Ovary (tissue), 9 donors: ENCODE results near the gene MCMBP. TPM values are rescaled to one million over a fixed set of nuclear protein-coding genes. Genes with fewer than 3 reads are reported as not detected.

Experiments
- DNase-seq, 5 donors: peaks; one replicate each; pipeline ENCODE4 v3.0.0-alpha.2; 2019 to 2020
- H3K27ac ChIP-seq, 2 donors: fragments of 200-600 bp; one replicate each; pipeline versions ENCODE4 v1.5.1 to v1.8.0; 2019 to 2022
- H3K27me3 ChIP-seq: fragments of 200-600 bp; one replicate; pipeline ENCODE4 v1.8.0; 2022
- H3K36me3 ChIP-seq: fragments of 200-600 bp; sonication (generic); one replicate; pipeline ENCODE4 v1.5.1; 2019
- H3K4me1 ChIP-seq: one replicate; pipeline ENCODE4 v1.8.1; 2013; ENCODE audit warnings: mild to moderate bottlenecking, moderate library complexity; ENCODE audit not compliant: insufficient read depth
- H3K4me3 ChIP-seq: fragments of 200-600 bp; sonication (generic); one replicate; pipeline ENCODE4 v1.5.1; 2017
- H3K9me3 ChIP-seq, 2 donors: fragments of 200-600 bp in 1 of 2; sonication (generic) in 1 of 2; one replicate each; pipeline versions ENCODE4 v1.5.1 to v1.8.1; 2013 to 2019; ENCODE audit warnings: mild to moderate bottlenecking in 1 of 2, moderate library complexity in 1 of 2
- EP300 ChIP-seq: sonication (generic); formaldehyde crosslinking; IDR thresholded peaks from one replicate; pipeline ENCODE4 v1.6.1; 2017; ENCODE audit warnings: antibody characterized with exemption
- POLR2A ChIP-seq: fragments of 450-650 bp; IDR thresholded peaks from one replicate; pipeline ENCODE4 v1.6.1; 2017; ENCODE audit warnings: antibody characterized with exemption, mild to moderate bottlenecking, moderate library complexity
- WGBS, 3 donors: extraction: QIAGEN DNeasy Blood & Tissue Kit in 1 of 3; methylation state at CpG; one replicate each; pipeline versions ENCODE4 v1.1.5 to v1.1.7; 2013 to 2017; 5-methylcytosine and 5-hydroxymethylcytosine counted together
- intact Hi-C, 4 donors: fragments of 100-400 bp; cut with DNase I; formaldehyde crosslinking; loops; one replicate each; pipeline versions ENCODE4 v1.11.0 to v1.15.1; 2022 to 2023
- polyA plus RNA-seq, 2 donors: library from polyadenylated mRNA; stranded (reverse); fragments of 200-250 nt in 1 of 2; fragments of 350-450 nt in 1 of 2; fragmentation: Illumina TruSeq in 1 of 2; extraction: RNeasy Lipid Tissue Mini Kit (QIAGEN cat#74804) in 1 of 2; gene quantifications; one replicate each; pipeline ENCODE4 v1.2.3, GENCODE V29; 2013 to 2014
- total RNA-seq, 7 donors: library from RNA; depleted of rRNA in 2 of 7; stranded (reverse); fragments of >200 nt in 2 of 7; fragmentation: NEBNext Ultra II Directional in 3 of 7; extraction: Animal tissue kit (Norgen Biotek cat#: 25700) in 3 of 7; gene quantifications; one replicate each; pipeline versions ENCODE4 v1.1.0 to v1.2.4, GENCODE V29; 2016 to 2023
- TF ChIP-seq, protein P1 (sequence below), 3 donors: fragments of 450-650 bp in 2 of 3; fragments of 200-600 bp in 1 of 3; IDR thresholded peaks; one replicate each; pipeline versions ENCODE4 v1.5.1 to v1.8.0; 2016 to 2022; ENCODE audit warnings: antibody characterized with exemption in 3 of 3, mild to moderate bottlenecking in 1 of 3
- donor health status: DM: no; HTN: no; CAD: no; lungs with moderate emphysema.
- donor health status: DM: no; HTN: no; CAD: no.
- donor health status: Bipolar disorder and iron deficiency.
- donor health status: DM: yes; HTN: yes; CAD: no.
- donor health status: DM: no; HTN: no; CAD: no.
- donor health status: DM: yes; HTN: yes; CAD: no.

The MCMBP gene
- total and polyA plus RNA-seq, 9 donors: 31.7 to 61.0 (median 50.6) TPM

DNA sequence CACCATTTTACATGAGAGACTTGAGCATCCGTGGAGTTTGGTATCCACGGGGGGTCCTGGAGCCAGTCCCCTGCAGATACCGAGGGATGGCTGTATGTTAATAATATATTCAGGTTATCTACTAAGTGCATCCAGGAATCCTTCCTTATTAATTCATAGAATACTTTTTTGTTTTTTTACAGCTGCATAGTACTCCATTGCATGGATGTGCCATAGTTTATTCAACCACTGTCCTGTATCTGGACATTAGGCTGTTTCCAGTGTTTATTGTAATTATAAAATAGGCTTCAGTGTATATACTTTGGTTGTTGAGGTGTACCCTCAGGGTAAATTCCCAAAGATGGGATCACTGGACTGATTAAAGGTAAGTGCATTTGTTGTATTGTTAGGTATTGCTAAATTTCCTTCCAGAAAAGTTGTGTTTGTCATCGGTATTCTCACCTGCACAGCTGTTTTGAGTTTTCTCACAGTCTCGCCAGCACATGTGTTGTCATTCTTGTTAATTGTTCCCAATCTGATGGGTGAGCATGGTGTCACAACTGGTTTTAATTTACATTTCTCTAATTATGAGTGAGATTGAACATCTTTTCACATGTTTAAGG lies 91.7 kb downstream of the MCMBP start:
- no peak for TF ChIP-seq POLR2A
- TF ChIP-seq, protein P1, sequence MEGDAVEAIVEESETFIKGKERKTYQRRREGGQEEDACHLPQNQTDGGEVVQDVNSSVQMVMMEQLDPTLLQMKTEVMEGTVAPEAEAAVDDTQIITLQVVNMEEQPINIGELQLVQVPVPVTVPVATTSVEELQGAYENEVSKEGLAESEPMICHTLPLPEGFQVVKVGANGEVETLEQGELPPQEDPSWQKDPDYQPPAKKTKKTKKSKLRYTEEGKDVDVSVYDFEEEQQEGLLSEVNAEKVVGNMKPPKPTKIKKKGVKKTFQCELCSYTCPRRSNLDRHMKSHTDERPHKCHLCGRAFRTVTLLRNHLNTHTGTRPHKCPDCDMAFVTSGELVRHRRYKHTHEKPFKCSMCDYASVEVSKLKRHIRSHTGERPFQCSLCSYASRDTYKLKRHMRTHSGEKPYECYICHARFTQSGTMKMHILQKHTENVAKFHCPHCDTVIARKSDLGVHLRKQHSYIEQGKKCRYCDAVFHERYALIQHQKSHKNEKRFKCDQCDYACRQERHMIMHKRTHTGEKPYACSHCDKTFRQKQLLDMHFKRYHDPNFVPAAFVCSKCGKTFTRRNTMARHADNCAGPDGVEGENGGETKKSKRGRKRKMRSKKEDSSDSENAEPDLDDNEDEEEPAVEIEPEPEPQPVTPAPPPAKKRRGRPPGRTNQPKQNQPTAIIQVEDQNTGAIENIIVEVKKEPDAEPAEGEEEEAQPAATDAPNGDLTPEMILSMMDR (IDR thresholded peaks at IDR 0.05): no peak
- TF ChIP-seq EP300: no peak
- 94 to 97% (median 96%) methylated on average over 5 of the region's 5 CpGs for WGBS, 3 donors
- intact Hi-C loops: no loop called here

More for the DNA sequence above, 91.7 kb downstream of the MCMBP start:
- Histone ChIP-seq H3K27me3 (no peaks in the 10 kb centered on the region), H3K4me1 (no peaks in the 10 kb centered on the region), H3K27ac (no peak overlapping the region), H3K36me3 (no peaks in the 10 kb centered on the region), H3K9me3 (no peaks in the 10 kb centered on the region), H3K4me3 (no peak overlapping the region)
- DNase-seq: no peak

Other genes with a start within 250 kb of the MCMBP start
- 10 to 100 TPM; 13.7 to 33.5 (median 29.6) TPM for gene BAG3, start 221.5 kb downstream of the MCMBP start, total RNA-seq
- 10 to 100 TPM; 14.4 to 26.9 TPM for gene BAG3, start 221.5 kb downstream of the MCMBP start, polyA plus RNA-seq
- 10 to 100 TPM in 6 of 7 donors, 1 to 10 TPM in 1; 8.5 to 18.8 (median 14.4) TPM for gene INPP5F, start 146.8 kb downstream of the MCMBP start, total RNA-seq
- gene INPP5F, start 146.8 kb downstream of the MCMBP start, polyA plus RNA-seq: 10 to 100 TPM in 1 of 2 donors, 1 to 10 TPM in 1; 8.1 to 13.8 TPM
- 10 to 100 TPM; 16.0 to 58.0 (median 51.9) TPM for gene SEC23IP, start 19.9 kb upstream of the MCMBP start, total RNA-seq
- 10 to 100 TPM; 11.5 to 37.1 TPM for gene SEC23IP, start 19.9 kb upstream of the MCMBP start, polyA plus RNA-seq